ENCODE results near the gene NQO2. TPM values are rescaled to one million over a fixed set of nuclear protein-coding genes. Genes with fewer than 3 reads are reported as not detected.

NQO2 gene
- polyA plus RNA-seq, 1 of the 3 experiments (the other 2 are of a cell fraction) = 19.2 TPM

DNA sequence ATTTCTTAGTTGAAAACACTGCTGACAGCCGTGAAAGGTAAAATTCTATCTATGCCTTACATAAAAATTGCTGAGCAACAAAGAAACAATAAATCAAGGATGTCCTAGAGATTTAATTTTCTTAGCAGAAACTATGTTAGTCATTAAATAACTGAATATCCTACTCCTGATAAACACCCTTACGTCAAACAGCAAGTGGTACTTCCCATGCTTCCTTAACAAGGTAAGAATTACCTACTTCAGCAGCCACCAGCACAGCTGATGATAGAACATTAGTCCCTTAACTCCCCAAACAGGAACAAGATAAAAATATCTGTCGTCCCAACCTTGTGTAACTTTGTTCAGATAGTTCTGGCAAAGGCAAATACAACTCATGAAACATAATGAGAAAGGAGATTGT lies 37.1 kb upstream of the NQO2 start:
- no peak overlapping the region for H2AFZ ChIP-seq (ENCODE audit: low read depth)
- H3K9ac ChIP-seq = no peak overlapping the region
- DNase-seq = no peak
- H3K79me2 ChIP-seq (ENCODE audit: insufficient read depth) = peaks cover 91% of the 10 kb centered on the region
- H3F3A ChIP-seq (replicated peaks; ENCODE audit: insufficient read depth) = peaks cover 26% of the 10 kb centered on the region
- H3K4me3 ChIP-seq (ENCODE audit: low read depth in 2 of 2, low read length in 1 of 2) = no peak overlapping the region
- peaks cover 3 to 8% of the 10 kb centered on the region in 2 experiments for H3K36me3 ChIP-seq (replicated peaks in 1 of 2; ENCODE audit: control insufficient read depth in 1 of 2, insufficient read depth in 2 of 2, low read length in 1 of 2)
- H3K4me1 ChIP-seq (ENCODE audit: control insufficient read depth in 1 of 2, insufficient read depth in 2 of 2, low read depth in 1 of 2, low read length in 1 of 2) = peaks cover 0 to 15% of the 10 kb centered on the region in 2 experiments; a peak in 3 of 4 replicates
- H3K9me3 ChIP-seq = no peaks in the 10 kb centered on the region
- no peaks in the 10 kb centered on the region for H3K27me3 ChIP-seq (ENCODE audit: insufficient read depth)
- ChIA-PET CTCF (interaction anchor here (0.8 to 1.7 kb wide), 6 partner anchors 10 to 117 kb away, joined by 3 to 14 read pairs (median 4); no protein-coding TSS in a partner anchor), POLR2A (no interaction called here)
- TF ChIP-seq EZH2phosphoT487 (IDR thresholded peaks at IDR 0.05; ENCODE audit: borderline replicate concordance, low read depth) = no peak
- TF ChIP-seq NFIC (IDR thresholded peaks at IDR 0.05; ENCODE audit: borderline replicate concordance) = no peak
- TF ChIP-seq CTCF (IDR thresholded peaks at IDR 0.05) = no peak
- no peak for TF ChIP-seq TEAD4 (IDR thresholded peaks at IDR 0.05; ENCODE audit: borderline replicate concordance, insufficient read depth)
- TF ChIP-seq, protein P1, sequence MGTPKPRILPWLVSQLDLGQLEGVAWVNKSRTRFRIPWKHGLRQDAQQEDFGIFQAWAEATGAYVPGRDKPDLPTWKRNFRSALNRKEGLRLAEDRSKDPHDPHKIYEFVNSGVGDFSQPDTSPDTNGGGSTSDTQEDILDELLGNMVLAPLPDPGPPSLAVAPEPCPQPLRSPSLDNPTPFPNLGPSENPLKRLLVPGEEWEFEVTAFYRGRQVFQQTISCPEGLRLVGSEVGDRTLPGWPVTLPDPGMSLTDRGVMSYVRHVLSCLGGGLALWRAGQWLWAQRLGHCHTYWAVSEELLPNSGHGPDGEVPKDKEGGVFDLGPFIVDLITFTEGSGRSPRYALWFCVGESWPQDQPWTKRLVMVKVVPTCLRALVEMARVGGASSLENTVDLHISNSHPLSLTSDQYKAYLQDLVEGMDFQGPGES (IDR thresholded peaks at IDR 0.05; ENCODE audit: low read depth, low read length) = no peak
- TF ChIP-seq, protein P2, sequence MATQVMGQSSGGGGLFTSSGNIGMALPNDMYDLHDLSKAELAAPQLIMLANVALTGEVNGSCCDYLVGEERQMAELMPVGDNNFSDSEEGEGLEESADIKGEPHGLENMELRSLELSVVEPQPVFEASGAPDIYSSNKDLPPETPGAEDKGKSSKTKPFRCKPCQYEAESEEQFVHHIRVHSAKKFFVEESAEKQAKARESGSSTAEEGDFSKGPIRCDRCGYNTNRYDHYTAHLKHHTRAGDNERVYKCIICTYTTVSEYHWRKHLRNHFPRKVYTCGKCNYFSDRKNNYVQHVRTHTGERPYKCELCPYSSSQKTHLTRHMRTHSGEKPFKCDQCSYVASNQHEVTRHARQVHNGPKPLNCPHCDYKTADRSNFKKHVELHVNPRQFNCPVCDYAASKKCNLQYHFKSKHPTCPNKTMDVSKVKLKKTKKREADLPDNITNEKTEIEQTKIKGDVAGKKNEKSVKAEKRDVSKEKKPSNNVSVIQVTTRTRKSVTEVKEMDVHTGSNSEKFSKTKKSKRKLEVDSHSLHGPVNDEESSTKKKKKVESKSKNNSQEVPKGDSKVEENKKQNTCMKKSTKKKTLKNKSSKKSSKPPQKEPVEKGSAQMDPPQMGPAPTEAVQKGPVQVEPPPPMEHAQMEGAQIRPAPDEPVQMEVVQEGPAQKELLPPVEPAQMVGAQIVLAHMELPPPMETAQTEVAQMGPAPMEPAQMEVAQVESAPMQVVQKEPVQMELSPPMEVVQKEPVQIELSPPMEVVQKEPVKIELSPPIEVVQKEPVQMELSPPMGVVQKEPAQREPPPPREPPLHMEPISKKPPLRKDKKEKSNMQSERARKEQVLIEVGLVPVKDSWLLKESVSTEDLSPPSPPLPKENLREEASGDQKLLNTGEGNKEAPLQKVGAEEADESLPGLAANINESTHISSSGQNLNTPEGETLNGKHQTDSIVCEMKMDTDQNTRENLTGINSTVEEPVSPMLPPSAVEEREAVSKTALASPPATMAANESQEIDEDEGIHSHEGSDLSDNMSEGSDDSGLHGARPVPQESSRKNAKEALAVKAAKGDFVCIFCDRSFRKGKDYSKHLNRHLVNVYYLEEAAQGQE (IDR thresholded peaks at IDR 0.05; ENCODE audit: low read depth, low read length) = no peak
- TF ChIP-seq MXI1 (IDR thresholded peaks at IDR 0.05; ENCODE audit: low read depth, low read length) = no peak
- TF ChIP-seq TCF12 (IDR thresholded peaks at IDR 0.05) = no peak
- TF ChIP-seq, protein P3, sequence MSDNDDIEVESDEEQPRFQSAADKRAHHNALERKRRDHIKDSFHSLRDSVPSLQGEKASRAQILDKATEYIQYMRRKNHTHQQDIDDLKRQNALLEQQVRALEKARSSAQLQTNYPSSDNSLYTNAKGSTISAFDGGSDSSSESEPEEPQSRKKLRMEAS (IDR thresholded peaks at IDR 0.05; ENCODE audit: low read depth) = no peak
- no peak for TF ChIP-seq FOXJ3 (CRISPR knock-in tag; IDR thresholded peaks at IDR 0.05)
- 92% methylated on average over 3 of the region's 3 CpGs for WGBS (ENCODE audit: low lambda C conversion rate)
- H3K27ac ChIP-seq (ENCODE audit: low read depth in 2 of 2, low read length in 1 of 2) = no peak overlapping the region
- no peaks in the 10 kb centered on the region for H3K9me2 ChIP-seq
- H3K4me2 ChIP-seq = no peak overlapping the region
- no peaks in the 10 kb centered on the region for H4K20me1 ChIP-seq (ENCODE audit: insufficient read depth)
